ENCODE measurements around the gene KLC1.

Gene KLC1

GRCh38 chr14:103703433-103704385 is 74.7 kb downstream of the KLC1 start:
- TF ChIP-seq FOXM1 (IDR thresholded peaks at IDR 0.05; ENCODE audit: borderline replicate concordance, low read depth) (no peak), RAD21 (IDR thresholded peaks at IDR 0.05; ENCODE audit: low read depth) (no peak), EGR1 (IDR thresholded peaks at IDR 0.05) (no peak), YY1 (IDR thresholded peaks at IDR 0.05; ENCODE audit: low read depth) (no peak), CEBPB (IDR thresholded peaks at IDR 0.05) (no peak), ZBTB7A (IDR thresholded peaks at IDR 0.05; ENCODE audit: low read depth) (no peak), TCF12 (IDR thresholded peaks at IDR 0.05; ENCODE audit: low read depth) (no peak), TAF1 (IDR thresholded peaks at IDR 0.05; ENCODE audit: low read depth) (no peak), CREB1 (IDR thresholded peaks at IDR 0.05; ENCODE audit: low read depth) (no peak), USF1 (IDR thresholded peaks at IDR 0.05) (no peak), EP300 (IDR thresholded peaks at IDR 0.05; ENCODE audit: borderline replicate concordance) (no peak), TEAD4 (IDR thresholded peaks at IDR 0.05) (no peak), NFIC (IDR thresholded peaks at IDR 0.05) (no peak)
- TF ChIP-seq, protein P1, sequence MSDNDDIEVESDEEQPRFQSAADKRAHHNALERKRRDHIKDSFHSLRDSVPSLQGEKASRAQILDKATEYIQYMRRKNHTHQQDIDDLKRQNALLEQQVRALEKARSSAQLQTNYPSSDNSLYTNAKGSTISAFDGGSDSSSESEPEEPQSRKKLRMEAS (IDR thresholded peaks at IDR 0.05): no peak
- TF ChIP-seq, protein P2, sequence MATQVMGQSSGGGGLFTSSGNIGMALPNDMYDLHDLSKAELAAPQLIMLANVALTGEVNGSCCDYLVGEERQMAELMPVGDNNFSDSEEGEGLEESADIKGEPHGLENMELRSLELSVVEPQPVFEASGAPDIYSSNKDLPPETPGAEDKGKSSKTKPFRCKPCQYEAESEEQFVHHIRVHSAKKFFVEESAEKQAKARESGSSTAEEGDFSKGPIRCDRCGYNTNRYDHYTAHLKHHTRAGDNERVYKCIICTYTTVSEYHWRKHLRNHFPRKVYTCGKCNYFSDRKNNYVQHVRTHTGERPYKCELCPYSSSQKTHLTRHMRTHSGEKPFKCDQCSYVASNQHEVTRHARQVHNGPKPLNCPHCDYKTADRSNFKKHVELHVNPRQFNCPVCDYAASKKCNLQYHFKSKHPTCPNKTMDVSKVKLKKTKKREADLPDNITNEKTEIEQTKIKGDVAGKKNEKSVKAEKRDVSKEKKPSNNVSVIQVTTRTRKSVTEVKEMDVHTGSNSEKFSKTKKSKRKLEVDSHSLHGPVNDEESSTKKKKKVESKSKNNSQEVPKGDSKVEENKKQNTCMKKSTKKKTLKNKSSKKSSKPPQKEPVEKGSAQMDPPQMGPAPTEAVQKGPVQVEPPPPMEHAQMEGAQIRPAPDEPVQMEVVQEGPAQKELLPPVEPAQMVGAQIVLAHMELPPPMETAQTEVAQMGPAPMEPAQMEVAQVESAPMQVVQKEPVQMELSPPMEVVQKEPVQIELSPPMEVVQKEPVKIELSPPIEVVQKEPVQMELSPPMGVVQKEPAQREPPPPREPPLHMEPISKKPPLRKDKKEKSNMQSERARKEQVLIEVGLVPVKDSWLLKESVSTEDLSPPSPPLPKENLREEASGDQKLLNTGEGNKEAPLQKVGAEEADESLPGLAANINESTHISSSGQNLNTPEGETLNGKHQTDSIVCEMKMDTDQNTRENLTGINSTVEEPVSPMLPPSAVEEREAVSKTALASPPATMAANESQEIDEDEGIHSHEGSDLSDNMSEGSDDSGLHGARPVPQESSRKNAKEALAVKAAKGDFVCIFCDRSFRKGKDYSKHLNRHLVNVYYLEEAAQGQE (IDR thresholded peaks at IDR 0.05; ENCODE audit: low read depth): no peak

DNA sequence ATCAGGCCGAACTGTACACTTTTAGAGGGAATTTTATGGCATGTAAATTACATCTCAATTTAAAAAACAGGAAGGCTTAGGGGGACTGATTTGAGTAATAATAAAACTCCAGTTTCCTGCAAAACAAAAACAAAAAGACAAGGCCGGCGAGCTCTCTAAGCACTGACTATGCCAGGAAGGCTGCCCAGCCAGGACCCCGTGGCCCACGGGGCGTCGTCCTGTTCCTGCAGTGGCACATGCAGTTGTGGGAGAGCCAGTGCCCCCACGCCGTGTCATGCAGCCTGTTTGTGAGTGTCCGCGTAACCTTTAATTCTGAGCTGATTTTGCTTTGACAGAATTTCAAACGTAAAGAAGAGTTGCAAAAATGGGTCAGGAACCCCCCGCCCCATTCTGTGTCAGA is 75.7 kb downstream of the KLC1 start:
- TF ChIP-seq TEAD4 (IDR thresholded peaks at IDR 0.05) (no peak), YY1 (IDR thresholded peaks at IDR 0.05; ENCODE audit: low read depth) (no peak), USF1 (IDR thresholded peaks at IDR 0.05) (no peak), CREB1 (IDR thresholded peaks at IDR 0.05; ENCODE audit: low read depth) (no peak), TAF1 (IDR thresholded peaks at IDR 0.05; ENCODE audit: low read depth) (no peak), CEBPB (IDR thresholded peaks at IDR 0.05) (no peak), EP300 (IDR thresholded peaks at IDR 0.05; ENCODE audit: borderline replicate concordance) (no peak), TCF12 (IDR thresholded peaks at IDR 0.05; ENCODE audit: low read depth) (no peak), EGR1 (IDR thresholded peaks at IDR 0.05) (no peak), RAD21 (IDR thresholded peaks at IDR 0.05; ENCODE audit: low read depth) (no peak), ZBTB7A (IDR thresholded peaks at IDR 0.05; ENCODE audit: low read depth) (no peak)
- TF ChIP-seq, protein P2 (IDR thresholded peaks at IDR 0.05; ENCODE audit: low read depth): no peak
- TF ChIP-seq, protein P1 (IDR thresholded peaks at IDR 0.05): no peak

DNA sequence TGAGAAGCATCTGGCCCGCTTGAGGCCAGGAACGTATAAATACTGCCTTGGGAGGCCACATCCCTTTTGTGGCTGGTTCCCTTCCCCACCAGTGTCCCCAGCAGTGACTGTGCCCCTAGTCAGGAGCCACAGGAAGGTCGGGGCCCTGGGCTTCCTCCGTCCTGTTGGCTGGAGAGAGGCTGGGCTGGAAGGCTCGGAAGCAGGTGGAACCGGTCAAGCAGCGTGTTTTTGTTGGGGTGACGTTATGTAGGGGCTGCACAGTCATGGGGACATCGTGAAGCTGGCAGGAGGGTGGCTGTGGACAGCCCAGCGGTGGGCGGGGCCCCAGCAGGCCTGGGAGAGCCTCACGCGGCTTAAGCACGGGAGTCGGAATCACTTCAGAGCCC is 76.1 kb downstream of the KLC1 start:
- TF ChIP-seq, protein P1 (IDR thresholded peaks at IDR 0.05): no peak
- TF ChIP-seq TCF12 (IDR thresholded peaks at IDR 0.05; ENCODE audit: low read depth): no peak

DNA sequence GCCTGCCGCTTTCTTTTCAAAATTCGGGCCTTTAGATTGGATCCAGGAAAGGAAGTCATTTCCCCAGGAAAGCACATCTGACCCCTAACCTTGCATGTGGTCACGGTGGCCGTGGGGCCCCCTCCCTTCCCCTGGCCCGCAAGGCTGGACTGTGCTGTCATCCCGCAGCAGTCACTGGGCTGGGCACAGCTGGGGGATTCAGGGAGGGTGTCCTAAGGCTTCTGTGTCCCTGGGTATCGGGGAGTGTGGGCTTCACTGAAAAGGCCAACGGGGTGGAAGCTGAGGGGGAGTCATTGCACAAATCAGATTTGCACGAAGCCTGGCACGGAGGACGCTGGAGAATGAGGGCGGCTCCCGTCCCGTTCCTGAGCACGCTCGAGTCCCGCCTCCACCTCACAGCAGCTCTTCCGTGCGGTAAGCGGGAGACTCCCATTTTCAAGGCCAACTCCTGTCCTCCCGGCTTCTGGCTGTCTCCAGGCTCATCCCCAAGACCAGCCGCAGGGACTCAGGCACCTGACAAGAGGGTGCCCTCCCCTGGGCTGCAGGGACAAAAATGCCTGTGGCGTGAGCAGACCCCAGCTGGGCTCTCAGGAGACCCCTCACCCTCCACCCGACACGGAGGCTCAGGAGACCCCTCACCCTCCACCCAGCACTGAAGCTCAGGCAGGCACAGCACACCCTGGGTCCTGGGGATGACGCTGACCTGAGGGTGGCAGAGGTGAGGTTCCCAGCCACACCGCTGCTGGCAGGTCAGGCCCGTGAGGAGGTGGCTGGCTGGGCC is 76.7 kb downstream of the KLC1 start:
- TF ChIP-seq NFIC (IDR thresholded peaks at IDR 0.05): no peak
- no peak for TF ChIP-seq CEBPB (IDR thresholded peaks at IDR 0.05)
- no peak for TF ChIP-seq USF1 (IDR thresholded peaks at IDR 0.05)
- TF ChIP-seq TCF12 (IDR thresholded peaks at IDR 0.05; ENCODE audit: low read depth): no peak
- no peak for TF ChIP-seq TAF1 (IDR thresholded peaks at IDR 0.05; ENCODE audit: low read depth)
- no peak for TF ChIP-seq FOXM1 (IDR thresholded peaks at IDR 0.05; ENCODE audit: borderline replicate concordance, low read depth)
- no peak for TF ChIP-seq YY1 (IDR thresholded peaks at IDR 0.05; ENCODE audit: low read depth)
- no peak for TF ChIP-seq RAD21 (IDR thresholded peaks at IDR 0.05; ENCODE audit: low read depth)
- TF ChIP-seq, protein P1 (IDR thresholded peaks at IDR 0.05): no peak
